ENCODE results near the gene EVA1A.

EVA1A gene

DNA sequence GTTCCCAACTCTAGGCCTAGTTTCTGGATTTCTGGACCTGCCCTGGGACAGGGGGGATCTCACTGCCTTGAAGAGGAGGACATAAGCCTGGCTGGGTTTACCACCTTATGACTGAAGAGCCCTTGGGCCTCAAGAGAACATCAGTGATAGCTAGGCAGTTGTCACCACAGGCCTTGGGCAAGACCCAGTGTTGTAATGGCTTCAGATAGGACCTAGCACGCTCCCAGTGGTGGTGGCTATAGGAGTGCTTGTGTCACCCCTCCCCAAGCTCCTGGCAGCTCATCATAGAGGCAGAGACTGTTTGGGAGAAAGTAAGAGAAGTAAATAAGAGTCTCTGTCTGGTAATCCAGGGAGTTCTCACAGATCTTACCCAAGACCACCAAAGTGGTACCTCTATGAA is 19.4 kb upstream of the EVA1A start:
- H3K4me2 ChIP-seq (ENCODE audit: low read depth, low read length, poor library complexity, severe bottlenecking) = no peak overlapping the region
- H4K20me1 ChIP-seq (ENCODE audit: insufficient read depth, low read length, poor library complexity, severe bottlenecking) = no peaks in the 10 kb centered on the region
- no peaks in the 10 kb centered on the region for H3K4me1 ChIP-seq (ENCODE audit: insufficient read depth, low read length, poor library complexity, severe bottlenecking)
- no peaks in the 10 kb centered on the region for H3K36me3 ChIP-seq (ENCODE audit: insufficient read depth, low read length)
- no peaks in the 10 kb centered on the region for H3K9me3 ChIP-seq (ENCODE audit: insufficient read depth, low read depth, low read length)
- no peaks in the 10 kb centered on the region for H3K27me3 ChIP-seq (ENCODE audit: insufficient read depth, low read length, poor library complexity, severe bottlenecking)
- no peak overlapping the region for H3K4me3 ChIP-seq (ENCODE audit: low read length, poor library complexity, severe bottlenecking)
- no peaks in the 10 kb centered on the region for H3K79me2 ChIP-seq (ENCODE audit: insufficient read depth, low read length)
- TF ChIP-seq, protein P1, sequence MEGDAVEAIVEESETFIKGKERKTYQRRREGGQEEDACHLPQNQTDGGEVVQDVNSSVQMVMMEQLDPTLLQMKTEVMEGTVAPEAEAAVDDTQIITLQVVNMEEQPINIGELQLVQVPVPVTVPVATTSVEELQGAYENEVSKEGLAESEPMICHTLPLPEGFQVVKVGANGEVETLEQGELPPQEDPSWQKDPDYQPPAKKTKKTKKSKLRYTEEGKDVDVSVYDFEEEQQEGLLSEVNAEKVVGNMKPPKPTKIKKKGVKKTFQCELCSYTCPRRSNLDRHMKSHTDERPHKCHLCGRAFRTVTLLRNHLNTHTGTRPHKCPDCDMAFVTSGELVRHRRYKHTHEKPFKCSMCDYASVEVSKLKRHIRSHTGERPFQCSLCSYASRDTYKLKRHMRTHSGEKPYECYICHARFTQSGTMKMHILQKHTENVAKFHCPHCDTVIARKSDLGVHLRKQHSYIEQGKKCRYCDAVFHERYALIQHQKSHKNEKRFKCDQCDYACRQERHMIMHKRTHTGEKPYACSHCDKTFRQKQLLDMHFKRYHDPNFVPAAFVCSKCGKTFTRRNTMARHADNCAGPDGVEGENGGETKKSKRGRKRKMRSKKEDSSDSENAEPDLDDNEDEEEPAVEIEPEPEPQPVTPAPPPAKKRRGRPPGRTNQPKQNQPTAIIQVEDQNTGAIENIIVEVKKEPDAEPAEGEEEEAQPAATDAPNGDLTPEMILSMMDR (conservative IDR thresholded peaks at IDR 0.05; ENCODE audit: low read length) = no peak
- no peak for TF ChIP-seq EZH2phosphoT487 (IDR thresholded peaks at IDR 0.05; ENCODE audit: borderline replicate concordance)
- no peak overlapping the region for H2AFZ ChIP-seq (ENCODE audit: low read length)
- H3K9ac ChIP-seq (ENCODE audit: low read depth, low read length, poor library complexity, severe bottlenecking) = no peak overlapping the region
- no peaks in the 10 kb centered on the region for H3K9me2 ChIP-seq (replicated peaks; ENCODE audit: low read depth, low read length)
- H3F3A ChIP-seq (ENCODE audit: low read depth) = no peaks in the 10 kb centered on the region

DNA sequence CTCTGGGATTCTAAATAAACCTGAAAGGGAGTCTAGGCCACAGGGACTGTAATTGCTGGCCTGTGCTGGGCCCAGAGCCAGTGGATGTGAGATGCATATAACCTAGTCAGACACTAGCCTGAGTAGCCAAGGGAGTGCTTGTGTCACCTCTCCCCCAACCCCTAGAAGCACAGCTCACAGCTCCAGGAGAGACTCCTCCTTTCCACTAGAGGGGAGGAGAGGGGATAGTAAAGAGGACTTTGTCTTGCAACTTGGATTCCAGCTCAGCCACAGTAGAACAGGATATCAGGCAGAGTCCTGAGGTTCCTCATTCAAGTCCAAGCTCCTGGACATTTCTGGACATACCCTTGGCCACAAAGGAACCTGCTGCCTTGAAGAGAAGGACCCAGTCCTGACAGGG is 18.4 kb upstream of the EVA1A start:
- H3K4me1 ChIP-seq (ENCODE audit: insufficient read depth, low read length, poor library complexity, severe bottlenecking) = no peaks in the 10 kb centered on the region
- H2AFZ ChIP-seq (ENCODE audit: low read length) = no peak overlapping the region
- no peaks in the 10 kb centered on the region for H3K79me2 ChIP-seq (ENCODE audit: insufficient read depth, low read length)
- H3K9me2 ChIP-seq (replicated peaks; ENCODE audit: low read depth, low read length) = no peaks in the 10 kb centered on the region
- no peak for TF ChIP-seq EZH2phosphoT487 (IDR thresholded peaks at IDR 0.05; ENCODE audit: borderline replicate concordance)
- TF ChIP-seq, protein P1 (conservative IDR thresholded peaks at IDR 0.05; ENCODE audit: low read length) = no peak
- no peak overlapping the region for H3K4me2 ChIP-seq (ENCODE audit: low read depth, low read length, poor library complexity, severe bottlenecking)
- H3K27me3 ChIP-seq (ENCODE audit: insufficient read depth, low read length, poor library complexity, severe bottlenecking) = no peaks in the 10 kb centered on the region
- no peak overlapping the region for H3K9ac ChIP-seq (ENCODE audit: low read depth, low read length, poor library complexity, severe bottlenecking)
- H3K9me3 ChIP-seq (ENCODE audit: insufficient read depth, low read depth, low read length) = no peaks in the 10 kb centered on the region
- H3K36me3 ChIP-seq (ENCODE audit: insufficient read depth, low read length) = no peaks in the 10 kb centered on the region
- no peaks in the 10 kb centered on the region for H4K20me1 ChIP-seq (ENCODE audit: insufficient read depth, low read length, poor library complexity, severe bottlenecking)
- H3F3A ChIP-seq (ENCODE audit: low read depth) = no peaks in the 10 kb centered on the region
- no peak overlapping the region for H3K4me3 ChIP-seq (ENCODE audit: low read length, poor library complexity, severe bottlenecking)

DNA sequence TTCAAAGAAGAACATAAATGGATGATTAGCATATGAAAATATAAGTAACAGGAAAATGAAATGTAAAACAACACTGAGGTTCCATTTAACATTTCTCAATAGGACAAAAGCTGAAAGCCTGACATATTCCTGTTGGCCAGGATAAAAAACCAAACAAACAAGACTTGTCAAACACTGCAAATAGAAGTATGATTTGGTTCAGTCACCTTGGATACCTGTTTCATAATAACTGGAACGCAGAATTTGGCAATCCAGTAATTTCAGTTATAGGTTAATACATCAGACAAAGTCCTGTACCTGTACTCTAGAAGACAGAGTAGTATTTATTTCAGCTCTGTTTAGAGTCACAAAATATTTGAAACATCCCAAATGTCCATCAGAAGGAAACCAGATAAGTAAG is 16.5 kb upstream of the EVA1A start:
- H2AFZ ChIP-seq (ENCODE audit: low read length) = no peak overlapping the region
- no peaks in the 10 kb centered on the region for H4K20me1 ChIP-seq (ENCODE audit: insufficient read depth, low read length, poor library complexity, severe bottlenecking)
- no peak for TF ChIP-seq EZH2phosphoT487 (IDR thresholded peaks at IDR 0.05; ENCODE audit: borderline replicate concordance)
- TF ChIP-seq, protein P1 (conservative IDR thresholded peaks at IDR 0.05; ENCODE audit: low read length) = no peak

More for the DNA sequence above, 16.5 kb upstream of the EVA1A start:
- Histone ChIP-seq H3F3A (ENCODE audit: low read depth) (no peaks in the 10 kb centered on the region), H3K4me3 (ENCODE audit: low read length, poor library complexity, severe bottlenecking) (no peak overlapping the region), H3K4me1 (ENCODE audit: insufficient read depth, low read length, poor library complexity, severe bottlenecking) (no peaks in the 10 kb centered on the region), H3K36me3 (ENCODE audit: insufficient read depth, low read length) (no peaks in the 10 kb centered on the region), H3K9me2 (replicated peaks; ENCODE audit: low read depth, low read length) (no peaks in the 10 kb centered on the region), H3K9me3 (ENCODE audit: insufficient read depth, low read depth, low read length) (no peaks in the 10 kb centered on the region), H3K79me2 (ENCODE audit: insufficient read depth, low read length) (no peaks in the 10 kb centered on the region), H3K27me3 (ENCODE audit: insufficient read depth, low read length, poor library complexity, severe bottlenecking) (no peaks in the 10 kb centered on the region), H3K9ac (ENCODE audit: low read depth, low read length, poor library complexity, severe bottlenecking) (no peak overlapping the region), H3K4me2 (ENCODE audit: low read depth, low read length, poor library complexity, severe bottlenecking) (no peak overlapping the region)
